MM.1S (cell line): ENCODE measurements around the gene EFHD2.
"Not testable (repeated sequence)": the region's sequence is repeated elsewhere in the genome, so short reads cannot be mapped to it uniquely, and the experiment has no call there.

Source experiments
- DNase-seq: peaks from one replicate; pipeline ENCODE4 v3.0.0-alpha.2; 2015
- H2AFZ ChIP-seq: fragments of 300-600 bp; sonication (generic); 2 replicates; pipeline ENCODE4 v1.6.0; 2016; ENCODE audit warnings: antibody characterized with exemption, low read length
- H3F3A ChIP-seq: fragments of 300-600 bp; sonication (generic); 2 replicates; pipeline ENCODE4 v1.6.1; 2016; ENCODE audit warnings: mild to moderate bottlenecking, antibody characterized with exemption, low read length, moderate library complexity, mixed read lengths; ENCODE audit not compliant: insufficient read depth
- H3K27ac ChIP-seq: fragments of 300-600 bp; sonication (generic); 2 replicates; pipeline ENCODE4 v1.5.1; 2016; ENCODE audit warnings: mild to moderate bottlenecking, low read length
- H3K27me3 ChIP-seq: fragments of 300-600 bp; sonication (generic); replicated peaks from 2 replicates; pipeline ENCODE4 v1.6.0; 2016; ENCODE audit warnings: low read length; ENCODE audit not compliant: insufficient read depth
- H3K36me3 ChIP-seq: fragments of 300-600 bp; sonication (generic); replicated peaks from 2 replicates; pipeline ENCODE4 v1.6.1; 2016; ENCODE audit warnings: mild to moderate bottlenecking, low read length, mixed read lengths; ENCODE audit not compliant: insufficient read depth
- H3K4me1 ChIP-seq: fragments of 300-600 bp; sonication (generic); 2 replicates; pipeline ENCODE4 v1.6.1; 2016; ENCODE audit warnings: low read length, mixed read lengths
- H3K4me2 ChIP-seq: fragments of 300-600 bp; sonication (generic); 2 replicates; pipeline ENCODE4 v1.6.0; 2016; ENCODE audit warnings: low read depth, low read length
- H3K4me3 ChIP-seq: fragments of 300-600 bp; sonication (generic); 2 replicates; pipeline ENCODE4 v1.5.1; 2016; ENCODE audit warnings: low read length, mixed read lengths
- H3K79me2 ChIP-seq: fragments of 300-600 bp; sonication (generic); 2 replicates; pipeline ENCODE4 v1.6.1; 2016; ENCODE audit warnings: mixed run types, low read length, mixed read lengths
- H3K9ac ChIP-seq: fragments of 300-600 bp; sonication (generic); 2 replicates; pipeline ENCODE4 v1.6.1; 2016; ENCODE audit warnings: low read length, mixed read lengths
- H3K9me2 ChIP-seq: fragments of 300-600 bp; sonication (generic); replicated peaks from 2 replicates; pipeline ENCODE4 v1.6.1; 2016; ENCODE audit warnings: mild to moderate bottlenecking, low read length, mixed read lengths; ENCODE audit not compliant: insufficient read depth
- H3K9me3 ChIP-seq: fragments of 300-600 bp; sonication (generic); replicated peaks from 2 replicates; pipeline ENCODE4 v1.6.1; 2016; ENCODE audit warnings: mild to moderate bottlenecking, low read length, mixed read lengths; ENCODE audit not compliant: insufficient read depth
- H4K20me1 ChIP-seq: fragments of 300-600 bp; sonication (generic); 2 replicates; pipeline ENCODE4 v1.6.1; 2016; ENCODE audit warnings: mild to moderate bottlenecking, low read length, moderate library complexity, mixed read lengths; ENCODE audit not compliant: insufficient read depth
- CTCF ChIP-seq: fragments of 300-600 bp; sonication (generic); IDR thresholded peaks from 2 replicates; pipeline ENCODE4 v1.5.1; 2016; ENCODE audit warnings: antibody characterized with exemption, low read length, mixed read lengths
- EZH2 ChIP-seq: fragments of 300-600 bp; sonication (generic); optimal IDR thresholded peaks from 2 replicates; pipeline ENCODE3; 2017; ENCODE audit warnings: low read depth, mild to moderate bottlenecking, antibody characterized with exemption, low read length, mixed read lengths
- EZH2phosphoT487 ChIP-seq: fragments of 300-600 bp; sonication (generic); IDR thresholded peaks from 2 replicates; pipeline ENCODE4 v1.6.1; 2018; ENCODE audit warnings: antibody characterized with exemption, low read length

The EFHD2 gene

DNA sequence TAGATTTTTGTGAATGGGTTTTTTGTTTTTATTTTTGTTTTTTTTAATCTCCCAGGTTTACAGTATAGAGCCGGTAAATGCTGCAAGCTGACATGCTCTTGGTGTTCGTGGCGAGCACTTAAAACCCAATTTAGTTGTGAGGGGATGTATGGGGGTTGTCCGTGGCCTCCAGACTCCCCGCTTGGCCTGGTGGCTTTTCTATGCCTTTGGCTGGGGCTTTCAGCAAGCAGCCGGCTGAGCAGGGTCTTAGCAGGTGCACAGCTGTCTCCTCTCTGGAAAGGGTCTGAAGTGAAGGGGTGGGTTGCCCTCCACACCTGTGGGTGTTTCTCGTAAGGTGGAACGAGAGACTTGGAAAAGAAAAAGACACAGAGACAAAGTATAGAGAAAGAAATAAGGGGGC is 31.0 kb upstream of the EFHD2 start:
- no peak overlapping the region for H3K4me2 ChIP-seq
- no peaks in the 10 kb centered on the region for H4K20me1 ChIP-seq
- H3K9me2 ChIP-seq, result no peaks in the 10 kb centered on the region
- no peaks in the 10 kb centered on the region for H3F3A ChIP-seq
- TF ChIP-seq CTCF, result no peak
- no peak overlapping the region for H3K9ac ChIP-seq
- no peaks in the 10 kb centered on the region for H3K36me3 ChIP-seq
- H3K4me3 ChIP-seq, result no peak overlapping the region
- no peaks in the 10 kb centered on the region for H3K79me2 ChIP-seq
- no peak overlapping the region for H2AFZ ChIP-seq
- H3K4me1 ChIP-seq, result no peaks in the 10 kb centered on the region
- no peaks in the 10 kb centered on the region for H3K27me3 ChIP-seq
- DNase-seq, result no peak
- no peak overlapping the region for H3K27ac ChIP-seq
- H3K9me3 ChIP-seq, result no peaks in the 10 kb centered on the region

DNA sequence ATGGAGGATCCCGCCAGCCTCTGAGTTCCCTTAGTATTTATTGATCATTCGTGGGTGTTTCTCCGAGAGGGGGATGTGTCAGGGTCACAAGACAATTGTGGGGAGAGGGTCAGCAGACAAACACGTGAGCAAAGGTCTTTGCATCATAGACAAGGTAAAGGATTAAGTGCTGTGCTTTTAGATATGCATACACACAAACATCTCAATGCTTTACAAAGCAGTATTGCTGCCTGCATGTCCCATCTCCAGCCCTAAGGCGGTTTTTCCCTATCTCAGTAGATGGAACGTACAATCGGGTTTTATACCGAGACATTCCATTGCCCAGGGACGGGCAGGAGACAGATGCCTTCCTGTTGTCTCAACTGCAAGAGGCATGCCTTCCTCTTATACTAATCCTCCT is 30.5 kb upstream of the EFHD2 start:
- not testable (repeated sequence) for H3K4me3 ChIP-seq, H3K79me2 ChIP-seq, H3F3A ChIP-seq, H3K9me2 ChIP-seq, H3K27me3 ChIP-seq, H3K27ac ChIP-seq, H3K4me2 ChIP-seq, H3K9ac ChIP-seq, DNase-seq, H2AFZ ChIP-seq, H4K20me1 ChIP-seq, H3K36me3 ChIP-seq, H3K9me3 ChIP-seq, H3K4me1 ChIP-seq

GRCh38 chr1:15380601-15381508 is 28.8 kb upstream of the EFHD2 start:
- Histone ChIP-seq H3K36me3 (no peaks in the 10 kb centered on the region), H3K9me2 (no peaks in the 10 kb centered on the region), H3F3A (no peaks in the 10 kb centered on the region), H2AFZ (no peak overlapping the region), H3K4me3 (no peak overlapping the region), H3K4me2 (no peak overlapping the region), H3K27ac (no peak overlapping the region), H3K9me3 (no peaks in the 10 kb centered on the region), H3K27me3 (no peaks in the 10 kb centered on the region), H3K9ac (no peak overlapping the region), H3K4me1 (peaks cover 4% of the 10 kb centered on the region; the same call in 1 of the 2 replicates), H4K20me1 (no peaks in the 10 kb centered on the region), H3K79me2 (no peaks in the 10 kb centered on the region)
- no peak for DNase-seq
- TF ChIP-seq CTCF (no peak), EZH2phosphoT487 (no peak), EZH2 (no peak)

GRCh38 chr1:15381805-15382204 is 27.9 kb upstream of the EFHD2 start:
- Histone ChIP-seq H3K4me2 (no peak overlapping the region), H3K27me3 (no peaks in the 10 kb centered on the region), H3K4me1 (peaks cover 4% of the 10 kb centered on the region; the same call in 1 of the 2 replicates), H2AFZ (no peak overlapping the region), H3K36me3 (no peaks in the 10 kb centered on the region), H3K9me3 (no peaks in the 10 kb centered on the region), H3F3A (no peaks in the 10 kb centered on the region), H4K20me1 (no peaks in the 10 kb centered on the region), H3K9ac (no peak overlapping the region), H3K4me3 (no peak overlapping the region), H3K9me2 (no peaks in the 10 kb centered on the region), H3K79me2 (no peaks in the 10 kb centered on the region), H3K27ac (no peak overlapping the region)
- no peak for DNase-seq
- TF ChIP-seq EZH2 (no peak), EZH2phosphoT487 (no peak), CTCF (no peak)
